IMR-90 (cell line): Measurements from ENCODE around the gene TFB1M. TPM values are rescaled to one million over a fixed set of nuclear protein-coding genes. Genes with fewer than 3 reads are reported as not detected.

ENCODE experiments used
- ATAC-seq: fragments of 200-7000 bp; cut with Tn5 transposase; 2 replicates; pipeline ENCODE4 v1.9.1; 2020; ENCODE audit warnings: low read depth, mild to moderate bottlenecking, moderate library complexity
- BruUV-seq: library from RNA; stranded (reverse); fragments of 400-500 nt; replicated peaks from 2 replicates; lab custom pipeline; 2021; lab: Mats Ljungman, UMichigan
- CTCF ChIA-PET: fragments of 300-600 bp; formaldehyde crosslinking; extraction: SDS; loops from one replicate; lab custom pipeline; 2021; ENCODE audit warnings: antibody characterized with exemption; lab: Yijun Ruan, JAX
- POLR2A ChIA-PET: fragments of 300-600 bp; sonication (Branson Sonifier 250); formaldehyde crosslinking; loops from one replicate; lab custom pipeline; 2022; ENCODE audit warnings: antibody characterized with exemption; ENCODE audit not compliant: unreplicated experiment; lab: Charles Lee
- DNase-seq: peaks from one replicate; pipeline ENCODE4 v3.0.0; 2013
- H2AFZ ChIP-seq: replicated peaks from 2 replicates; pipeline ENCODE3; 2013; ENCODE audit warnings: low read length, mild to moderate bottlenecking; ENCODE audit not compliant: poor library complexity
- H2AK5ac ChIP-seq: 2 replicates; pipeline ENCODE4 v1.6.1; 2013; ENCODE audit warnings: low read depth, low read length, inconsistent platforms
- H2AK9ac ChIP-seq: replicated peaks from 2 replicates; pipeline ENCODE3; 2013; ENCODE audit warnings: mild to moderate bottlenecking, low read depth, low read length, moderate library complexity; ENCODE audit not compliant: poor library complexity
- H2BK120ac ChIP-seq: 2 replicates; pipeline ENCODE4 v1.6.1; 2013; ENCODE audit warnings: low read depth, low read length, inconsistent platforms
- H2BK15ac ChIP-seq: 3 replicates; pipeline ENCODE4 v1.6.1; 2013; ENCODE audit warnings: low read depth, low read length, inconsistent platforms
- H2BK20ac ChIP-seq: 2 replicates; pipeline ENCODE4 v1.6.1; 2013; ENCODE audit warnings: low read depth, mild to moderate bottlenecking, inconsistent platforms, low read length, moderate library complexity
- H2BK5ac ChIP-seq: 2 replicates; pipeline ENCODE4 v1.6.1; 2013; ENCODE audit warnings: mild to moderate bottlenecking, low read depth, low read length, inconsistent platforms; ENCODE audit not compliant: poor library complexity, severe bottlenecking
- H3K14ac ChIP-seq: replicated peaks from 2 replicates; pipeline ENCODE4 v1.6.1; 2013; ENCODE audit warnings: low read depth, low read length, inconsistent platforms
- H3K18ac ChIP-seq: 2 replicates; pipeline ENCODE4 v1.6.1; 2013; ENCODE audit warnings: low read depth, low read length, control low read depth
- H3K23ac ChIP-seq: 2 replicates; pipeline ENCODE4 v1.6.1; 2013; ENCODE audit warnings: low read depth, low read length, inconsistent platforms
- H3K27ac ChIP-seq: 2 replicates; pipeline ENCODE4 v1.5.1; 2013; ENCODE audit warnings: mild to moderate bottlenecking, control low read depth, low read length; ENCODE audit not compliant: insufficient read depth
- H3K27me3 ChIP-seq: 2 replicates; pipeline ENCODE4 v1.6.1; 2013; ENCODE audit warnings: low read length; ENCODE audit not compliant: control insufficient read depth, insufficient read depth
- H3K36me3 ChIP-seq: 2 replicates; pipeline ENCODE4 v1.6.1; 2013; ENCODE audit warnings: low read length, mixed read lengths; ENCODE audit not compliant: control insufficient read depth, insufficient read depth
- H3K4ac ChIP-seq: 2 replicates; pipeline ENCODE4 v1.6.1; 2013; ENCODE audit warnings: low read depth, low read length, inconsistent platforms
- H3K4me1 ChIP-seq: 2 replicates; pipeline ENCODE4 v1.6.1; 2013; ENCODE audit warnings: low read length, mixed read lengths; ENCODE audit not compliant: control insufficient read depth, insufficient read depth
- H3K4me2 ChIP-seq: 2 replicates; pipeline ENCODE4 v1.6.1; 2013; ENCODE audit warnings: low read depth, mild to moderate bottlenecking, control low read depth, low read length, moderate library complexity
- H3K4me3 ChIP-seq: 2 replicates; pipeline ENCODE4 v1.5.1; 2013; ENCODE audit warnings: low read depth, mild to moderate bottlenecking, control low read depth, low read length, moderate library complexity; ENCODE audit not compliant: insufficient read depth
- H3K56ac ChIP-seq: 2 replicates; pipeline ENCODE4 v1.6.1; 2013; ENCODE audit warnings: low read length, inconsistent platforms; ENCODE audit not compliant: insufficient read depth; ENCODE audit errors: extremely low read depth
- H3K79me1 ChIP-seq, 2 experiments: 2 replicates each; pipeline ENCODE4 v1.6.1; 2013; ENCODE audit warnings: low read length in 2 of 2, inconsistent platforms in 1 of 2, low read depth in 1 of 2
- H3K9ac ChIP-seq: 2 replicates; pipeline ENCODE4 v1.6.1; 2013; ENCODE audit warnings: low read depth, low read length, control low read depth
- H3K9me1 ChIP-seq: 2 replicates; pipeline ENCODE4 v1.6.1; 2013; ENCODE audit warnings: low read length, inconsistent platforms; ENCODE audit not compliant: insufficient read depth
- H3K9me3 ChIP-seq: 2 replicates; pipeline ENCODE4 v1.6.1; 2013; ENCODE audit warnings: low read length; ENCODE audit not compliant: control insufficient read depth, insufficient read depth
- H4K20me1 ChIP-seq: 2 replicates; pipeline ENCODE4 v1.6.1; 2013; ENCODE audit warnings: low read length, inconsistent platforms; ENCODE audit not compliant: insufficient read depth
- H4K5ac ChIP-seq: 2 replicates; pipeline ENCODE4 v1.6.1; 2013; ENCODE audit warnings: mild to moderate bottlenecking, low read depth, low read length, control low read depth
- H4K8ac ChIP-seq, 2 experiments: 2 replicates each; pipeline ENCODE4 v1.6.1; 2013; ENCODE audit warnings: low read depth in 2 of 2, low read length in 2 of 2, control low read depth in 1 of 2, inconsistent platforms in 1 of 2
- H4K91ac ChIP-seq: 2 replicates; pipeline ENCODE4 v1.6.1; 2013; ENCODE audit warnings: low read depth, low read length, inconsistent platforms; ENCODE audit not compliant: insufficient read depth
- BHLHE40 ChIP-seq: fragments of 150-350 bp; IDR thresholded peaks from 2 replicates; pipeline ENCODE4 v1.6.1; 2016; ENCODE audit warnings: mild to moderate bottlenecking, low read depth, low read length
- CEBPB ChIP-seq: IDR thresholded peaks from 2 replicates; pipeline ENCODE4 v1.6.1; 2012; ENCODE audit warnings: low read depth, low read length, improper control_type of control experiment
- CHD1 ChIP-seq: IDR thresholded peaks from 2 replicates; pipeline ENCODE4 v1.6.1; 2012; ENCODE audit warnings: low read depth, low read length, improper control_type of control experiment
- ELK1 ChIP-seq: fragments of 150-350 bp; IDR thresholded peaks from 2 replicates; pipeline ENCODE4 v1.6.1; 2016; ENCODE audit warnings: low read depth, mild to moderate bottlenecking, low read length, moderate library complexity, borderline replicate concordance
- FOS ChIP-seq: fragments of 150-350 bp; IDR thresholded peaks from 2 replicates; pipeline ENCODE4 v1.6.1; 2016; ENCODE audit warnings: low read depth, low read length
- MAFK ChIP-seq: IDR thresholded peaks from 2 replicates; pipeline ENCODE4 v1.6.1; 2012; ENCODE audit warnings: low read depth, low read length, improper control_type of control experiment
- MAZ ChIP-seq: IDR thresholded peaks from 2 replicates; pipeline ENCODE4 v1.6.1; 2012; ENCODE audit warnings: low read depth, mild to moderate bottlenecking, low read length, improper control_type of control experiment, moderate library complexity, borderline replicate concordance
- MXI1 ChIP-seq: IDR thresholded peaks from 2 replicates; pipeline ENCODE4 v1.6.1; 2012; ENCODE audit warnings: low read depth, mild to moderate bottlenecking, low read length, moderate library complexity, borderline replicate concordance
- NFE2L2 ChIP-seq: fragments of 150-350 bp; IDR thresholded peaks from 2 replicates; pipeline ENCODE4 v1.6.1; 2016; ENCODE audit warnings: low read depth, mild to moderate bottlenecking, low read length
- POLR2A ChIP-seq: IDR thresholded peaks from 2 replicates; pipeline ENCODE4 v1.6.1; 2012; ENCODE audit warnings: mild to moderate bottlenecking, low read depth, low read length
- RAD21 ChIP-seq: IDR thresholded peaks from 2 replicates; pipeline ENCODE4 v1.6.1; 2012; ENCODE audit warnings: low read length, improper control_type of control experiment
- RCOR1 ChIP-seq: IDR thresholded peaks from 2 replicates; pipeline ENCODE4 v1.6.1; 2012; ENCODE audit warnings: mild to moderate bottlenecking, low read length, improper control_type of control experiment; ENCODE audit not compliant: insufficient replicate concordance
- RFX5 ChIP-seq: IDR thresholded peaks from 2 replicates; pipeline ENCODE4 v1.8.0; 2012; ENCODE audit warnings: low read depth, mild to moderate bottlenecking, low read length, moderate library complexity
- SMC3 ChIP-seq: fragments of 150-350 bp; IDR thresholded peaks from 2 replicates; pipeline ENCODE4 v1.6.1; 2016; ENCODE audit warnings: low read depth, mild to moderate bottlenecking, antibody characterized with exemption, low read length, moderate library complexity
- USF2 ChIP-seq: fragments of 150-350 bp; IDR thresholded peaks from 2 replicates; pipeline ENCODE4 v1.6.1; 2017; ENCODE audit warnings: mild to moderate bottlenecking, antibody characterized with exemption, low read length, low read depth
- WGBS, 2 experiments: methylation state at CpG; one replicate each; pipeline versions ENCODE4 v1.1.5 to v1.1.7; 2013; ENCODE audit warnings: missing lambda C conversion rate in 2 of 2; ENCODE audit not compliant: insufficient read length in 1 of 2; ENCODE audit errors: extremely low coverage in 2 of 2; 5-methylcytosine and 5-hydroxymethylcytosine counted together
- dilution Hi-C: fragments of 300-500 bp; cut with HindIII; formaldehyde crosslinking; loops from one replicate; pipeline ENCODE4 v1.14.3; 2018; ENCODE audit warnings: low sequenced_read_pairs; ENCODE audit not compliant: unreplicated experiment
- in situ Hi-C: fragments of 300-500 bp; cut with MboI; formaldehyde crosslinking; loops from 3 replicates; pipeline ENCODE4 v1.14.3; 2019; ENCODE audit warnings: low sequenced_read_pairs, inconsistent platforms, mixed read lengths
- intact Hi-C: fragments of 100-400 bp; cut with micrococcal nuclease; formaldehyde crosslinking; loops from 2 replicates; pipeline ENCODE4 v1.10.0; 2022
- polyA plus RNA-seq, 3 experiments: library from polyadenylated mRNA; depleted of rRNA; stranded (reverse); fragments of >200 nt; gene quantifications; 2 replicates each; pipeline ENCODE4 v1.2.3, GENCODE V29; 2012; ENCODE audit warnings: low replicate concordance in 1 of 3
- total RNA-seq: library from RNA; depleted of rRNA; stranded (reverse); fragments of >200 nt; gene quantifications from 2 replicates; pipeline ENCODE4 v1.2.3, GENCODE V29; 2012
- TF ChIP-seq, protein P1 (sequence below): conservative IDR thresholded peaks from 2 replicates; pipeline ENCODE4 v1.5.1; 2012; ENCODE audit warnings: mild to moderate bottlenecking, low read depth, low read length, improper control_type of control experiment

Gene TFB1M
- total and polyA plus RNA-seq, 2 of the 4 experiments (the other 2 are of a cell fraction), result 18.1 to 22.4 TPM

GRCh38 chr6:155259897-155260296 is 54.4 kb downstream of the TFB1M start:
- Histone ChIP-seq H2BK5ac (no peak overlapping the region), H2BK120ac (no peak overlapping the region), H3K4me1 (peaks cover 7% of the 10 kb centered on the region; the same call in 1 of the 2 replicates), H4K91ac (no peak overlapping the region), H3K4me3 (no peak overlapping the region), H3K27ac (no peak overlapping the region), H3K56ac (no peak overlapping the region), H3K4ac (no peak overlapping the region), H3K4me2 (no peak overlapping the region), H4K8ac (no peak overlapping the region), H3K9ac (no peak overlapping the region), H2AK5ac (no peak overlapping the region), H2BK20ac (no peak overlapping the region), H3K9me1 (peaks cover 17% of the 10 kb centered on the region), H2AFZ (no peak overlapping the region), H4K20me1 (no peaks in the 10 kb centered on the region), H3K36me3 (peaks cover 22% of the 10 kb centered on the region), H3K23ac (no peak overlapping the region), H3K14ac (no peak overlapping the region), H3K79me1 (peaks cover 5 to 27% of the 10 kb centered on the region in 2 experiments), H2BK15ac (no peak overlapping the region), H2AK9ac (no peak overlapping the region), H3K9me3 (no peaks in the 10 kb centered on the region), H4K5ac (no peak overlapping the region), H3K18ac (no peak overlapping the region), H3K27me3 (no peaks in the 10 kb centered on the region)
- dilution Hi-C loops (no loop called here), intact Hi-C loops (no loop called here), in situ Hi-C loops (no loop called here)
- no TSS peak for BruUV-seq
- DNase-seq (no peak), ATAC-seq (no peak)
- TF ChIP-seq, protein P1, sequence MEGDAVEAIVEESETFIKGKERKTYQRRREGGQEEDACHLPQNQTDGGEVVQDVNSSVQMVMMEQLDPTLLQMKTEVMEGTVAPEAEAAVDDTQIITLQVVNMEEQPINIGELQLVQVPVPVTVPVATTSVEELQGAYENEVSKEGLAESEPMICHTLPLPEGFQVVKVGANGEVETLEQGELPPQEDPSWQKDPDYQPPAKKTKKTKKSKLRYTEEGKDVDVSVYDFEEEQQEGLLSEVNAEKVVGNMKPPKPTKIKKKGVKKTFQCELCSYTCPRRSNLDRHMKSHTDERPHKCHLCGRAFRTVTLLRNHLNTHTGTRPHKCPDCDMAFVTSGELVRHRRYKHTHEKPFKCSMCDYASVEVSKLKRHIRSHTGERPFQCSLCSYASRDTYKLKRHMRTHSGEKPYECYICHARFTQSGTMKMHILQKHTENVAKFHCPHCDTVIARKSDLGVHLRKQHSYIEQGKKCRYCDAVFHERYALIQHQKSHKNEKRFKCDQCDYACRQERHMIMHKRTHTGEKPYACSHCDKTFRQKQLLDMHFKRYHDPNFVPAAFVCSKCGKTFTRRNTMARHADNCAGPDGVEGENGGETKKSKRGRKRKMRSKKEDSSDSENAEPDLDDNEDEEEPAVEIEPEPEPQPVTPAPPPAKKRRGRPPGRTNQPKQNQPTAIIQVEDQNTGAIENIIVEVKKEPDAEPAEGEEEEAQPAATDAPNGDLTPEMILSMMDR, result no peak
- TF ChIP-seq POLR2A (no peak), FOS (no peak), BHLHE40 (no peak), USF2 (no peak), SMC3 (no peak), ELK1 (no peak), MAZ (no peak), CEBPB (no peak), RFX5 (no peak), NFE2L2 (no peak), MXI1 (no peak), CHD1 (no peak), RAD21 (no peak), MAFK (no peak), RCOR1 (no peak)
- no CpG with 5 or more reads among the region's 5 CpGs for WGBS, 2 experiments
- ChIA-PET POLR2A (no interaction called here), CTCF (no interaction called here)
